Keratinocyte (primary cell): ENCODE data around the gene FAM53B. TPM values are rescaled to one million over a fixed set of nuclear protein-coding genes. Genes with fewer than 3 reads are reported as not detected.

Source experiments
- DNase-seq: peaks from one replicate; pipeline ENCODE4 v3.0.0-alpha.2; 2011; ENCODE audit warnings: low read depth, missing footprints, low spot score
- FAIRE-seq: peaks from 2 replicates; lab custom pipeline; 2011; peaks lifted over from hg19 to GRCh38; lab: Jason Lieb, UNC
- H2AFZ ChIP-seq: 2 replicates; pipeline ENCODE4 v1.6.0; 2012; ENCODE audit warnings: low read length, control low read depth, inconsistent platforms; ENCODE audit not compliant: control insufficient read depth
- H3K27ac ChIP-seq: 2 replicates; pipeline ENCODE4 v1.5.1; 2011; ENCODE audit warnings: low read length; ENCODE audit not compliant: control insufficient read depth, insufficient read depth
- H3K27me3 ChIP-seq: 3 replicates; pipeline ENCODE4 v1.6.0; 2011; ENCODE audit warnings: low read length; ENCODE audit not compliant: control insufficient read depth, insufficient read depth; ENCODE audit errors: extremely low read depth
- H3K36me3 ChIP-seq, 2 experiments: 2 replicates in 1 of 2; 3 replicates in 1 of 2; pipeline ENCODE4 v1.5.1; 2011; ENCODE audit warnings: low read length in 2 of 2, mild to moderate bottlenecking in 1 of 2; ENCODE audit not compliant: control insufficient read depth in 2 of 2, insufficient read depth in 2 of 2; ENCODE audit errors: extremely low read depth in 1 of 2
- H3K4me1 ChIP-seq: 3 replicates; pipeline ENCODE4 v1.5.1; 2011; ENCODE audit warnings: low read length; ENCODE audit not compliant: control insufficient read depth, insufficient read depth; ENCODE audit errors: extremely low read depth
- H3K4me2 ChIP-seq: 3 replicates; pipeline ENCODE4 v1.6.0; 2011; ENCODE audit warnings: low read depth, low read length; ENCODE audit not compliant: control insufficient read depth, insufficient read depth; ENCODE audit errors: extremely low read depth
- H3K4me3 ChIP-seq, 3 experiments: fragments of 200-600 bp in 1 of 3; sonication (generic) in 1 of 3; 2 replicates in 2 of 3; 3 replicates in 1 of 3; pipeline ENCODE4 v1.5.1; 2011 to 2016; ENCODE audit warnings: low read length in 3 of 3, mild to moderate bottlenecking in 3 of 3, control low read depth in 2 of 3, inconsistent platforms in 1 of 3, low read depth in 1 of 3, mixed read lengths in 1 of 3, mixed run types in 1 of 3, moderate library complexity in 1 of 3; ENCODE audit not compliant: control insufficient read depth in 2 of 3, insufficient read depth in 2 of 3; ENCODE audit errors: extremely low read depth in 1 of 3
- H3K79me2 ChIP-seq: 2 replicates; pipeline ENCODE4 v1.6.0; 2012; ENCODE audit warnings: low read length; ENCODE audit not compliant: control insufficient read depth, insufficient read depth
- H3K9ac ChIP-seq: 3 replicates; pipeline ENCODE4 v1.6.0; 2011; ENCODE audit warnings: low read length; ENCODE audit not compliant: control insufficient read depth, insufficient read depth; ENCODE audit errors: extremely low read depth
- H3K9me1 ChIP-seq: 3 replicates; pipeline ENCODE4 v1.6.0; 2011; ENCODE audit warnings: low read length; ENCODE audit not compliant: control insufficient read depth, insufficient read depth; ENCODE audit errors: extremely low read depth
- H3K9me3 ChIP-seq: 2 replicates; pipeline ENCODE4 v1.5.1; 2012; ENCODE audit warnings: low read depth, low read length; ENCODE audit not compliant: control insufficient read depth
- H4K20me1 ChIP-seq: 3 replicates; pipeline ENCODE4 v1.6.0; 2011; ENCODE audit warnings: low read length; ENCODE audit not compliant: control insufficient read depth, insufficient read depth; ENCODE audit errors: extremely low read depth
- CTCF ChIP-seq, 3 experiments: IDR thresholded peaks in 1 of 3; conservative IDR thresholded peaks in 1 of 3; optimal IDR thresholded peaks in 1 of 3; 2 replicates in 2 of 3; 3 replicates in 1 of 3; pipeline versions ENCODE3 to v1.5.1; 2011; ENCODE audit warnings: low read length in 3 of 3, mild to moderate bottlenecking in 3 of 3, moderate library complexity in 2 of 3, control low read depth in 1 of 3, inconsistent platforms in 1 of 3; ENCODE audit not compliant: insufficient read depth in 2 of 3; ENCODE audit errors: extremely low read depth in 1 of 3
- EZH2 ChIP-seq: IDR thresholded peaks from one replicate; pipeline ENCODE4 v1.6.1; 2012; ENCODE audit warnings: inconsistent platforms, mild to moderate bottlenecking, low read length, moderate library complexity
- dilution Hi-C: fragments of 300-500 bp; cut with MboI; formaldehyde crosslinking; loops from one replicate; pipeline ENCODE4 v1.7.0; 2020; ENCODE audit warnings: low sequenced_read_pairs; ENCODE audit not compliant: extremely low pct_ligation_motif_present
- polyA plus RNA-seq, 5 experiments: library from polyadenylated mRNA; depleted of rRNA in 3 of 5; stranded (reverse) in 3 of 5; stranded (forward) in 1 of 5; unstranded in 1 of 5; fragments of >200 nt; gene quantifications; 1 replicate in 1 of 5; 2 replicates in 3 of 5; 3 replicates in 1 of 5; pipeline versions ENCODE4 v1.2.1 to v1.2.3, GENCODE V29; 2011 to 2012; ENCODE audit warnings: missing spikeins in 2 of 5, low read depth in 1 of 5, low replicate concordance in 1 of 5

Gene FAM53B
- polyA plus RNA-seq, 1 donor (not counting 4 experiments of a cell fraction or from before 2014, with no cell fraction given), result 8.6 TPM

GRCh38 chr10:124691002-124691401 is 53.2 kb downstream of the FAM53B start:
- H3K9me1 ChIP-seq, result peaks cover 9% of the 10 kb centered on the region
- no peak for DNase-seq
- H3K9ac ChIP-seq, result no peak overlapping the region
- peaks cover 16 to 17% of the 10 kb centered on the region in 2 experiments for H3K36me3 ChIP-seq
- peaks cover 3% of the 10 kb centered on the region for H3K79me2 ChIP-seq
- H3K4me1 ChIP-seq, result peaks cover 15% of the 10 kb centered on the region
- no peak overlapping the region for H2AFZ ChIP-seq
- H3K9me3 ChIP-seq, result no peaks in the 10 kb centered on the region
- no peak overlapping the region for H3K4me3 ChIP-seq
- TF ChIP-seq EZH2 (no peak), CTCF (optimal IDR thresholded peaks at IDR 0.05 in 1 of 3, IDR thresholded peaks at IDR 0.05 in 1 of 3, conservative IDR thresholded peaks at IDR 0.05 in 1 of 3; ENCODE audit: extremely low read depth in 1 of 3, insufficient read depth in 2 of 3, low read length in 3 of 3) (no peak)
- dilution Hi-C loops, result no loop called here
- no peak overlapping the region for H3K4me2 ChIP-seq
- H4K20me1 ChIP-seq, result peaks cover 6% of the 10 kb centered on the region
- no peak for FAIRE-seq
- H3K27ac ChIP-seq, result no peak overlapping the region
- no peaks in the 10 kb centered on the region for H3K27me3 ChIP-seq

DNA sequence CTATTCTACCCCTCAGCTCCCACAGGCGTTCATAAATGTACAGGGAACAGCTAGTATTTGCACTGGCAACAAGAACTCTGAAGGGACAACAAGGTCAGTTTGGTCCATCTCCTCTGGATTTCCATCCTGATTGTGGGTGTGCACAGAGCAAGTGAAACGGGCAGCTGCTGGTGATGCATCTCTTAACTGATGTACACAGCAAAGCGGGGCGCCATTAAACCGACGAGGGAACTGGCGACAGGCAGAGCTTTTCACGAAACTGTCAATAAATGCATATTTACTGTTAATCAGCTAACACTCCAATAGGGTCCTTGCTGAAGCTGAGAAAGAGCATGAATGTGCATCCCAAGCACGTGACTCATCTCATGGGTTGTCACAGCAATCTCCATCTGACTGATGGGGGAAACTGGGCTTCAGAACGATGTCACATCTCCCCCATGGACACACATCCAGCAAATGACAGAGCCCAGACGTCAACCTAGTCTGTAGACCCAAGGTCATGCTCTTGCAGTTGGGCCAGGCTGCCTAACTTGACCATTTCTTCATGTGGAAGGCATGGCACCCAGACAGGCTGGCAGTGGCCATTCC is 54.2 kb downstream of the FAM53B start:
- H2AFZ ChIP-seq, result no peak overlapping the region
- H3K9me1 ChIP-seq, result peaks cover 9% of the 10 kb centered on the region
- H3K4me3 ChIP-seq, result no peak overlapping the region
- H3K9ac ChIP-seq, result no peak overlapping the region
- no peak overlapping the region for H3K27ac ChIP-seq
- H3K9me3 ChIP-seq, result no peaks in the 10 kb centered on the region
- peaks cover 12 to 17% of the 10 kb centered on the region in 2 experiments for H3K36me3 ChIP-seq
- no peaks in the 10 kb centered on the region for H3K27me3 ChIP-seq
- DNase-seq (no peak), FAIRE-seq (peak; percentile 34)
- H3K4me2 ChIP-seq, result no peak overlapping the region
- dilution Hi-C loops, result no loop called here
- TF ChIP-seq EZH2, result no peak
- TF ChIP-seq CTCF (optimal IDR thresholded peaks at IDR 0.05 in 1 of 3, IDR thresholded peaks at IDR 0.05 in 1 of 3, conservative IDR thresholded peaks at IDR 0.05 in 1 of 3; ENCODE audit: extremely low read depth in 1 of 3, insufficient read depth in 2 of 3, low read length in 3 of 3), result no peak
- peaks cover 3% of the 10 kb centered on the region for H3K79me2 ChIP-seq
- H4K20me1 ChIP-seq, result peaks cover 6% of the 10 kb centered on the region
- H3K4me1 ChIP-seq, result peaks cover 15% of the 10 kb centered on the region
